ENCODE measurements around the gene OR9Q2.
"Not testable (repeated sequence)": the region's sequence is repeated elsewhere in the genome, so short reads cannot be mapped to it uniquely, and the experiment has no call there.

OR9Q2 gene, protein sequence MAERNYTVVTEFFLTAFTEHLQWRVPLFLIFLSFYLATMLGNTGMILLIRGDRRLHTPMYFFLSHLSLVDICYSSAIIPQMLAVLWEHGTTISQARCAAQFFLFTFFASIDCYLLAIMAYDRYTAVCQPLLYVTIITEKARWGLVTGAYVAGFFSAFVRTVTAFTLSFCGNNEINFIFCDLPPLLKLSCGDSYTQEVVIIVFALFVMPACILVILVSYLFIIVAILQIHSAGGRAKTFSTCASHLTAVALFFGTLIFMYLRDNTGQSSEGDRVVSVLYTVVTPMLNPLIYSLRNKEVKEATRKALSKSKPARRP

DNA sequence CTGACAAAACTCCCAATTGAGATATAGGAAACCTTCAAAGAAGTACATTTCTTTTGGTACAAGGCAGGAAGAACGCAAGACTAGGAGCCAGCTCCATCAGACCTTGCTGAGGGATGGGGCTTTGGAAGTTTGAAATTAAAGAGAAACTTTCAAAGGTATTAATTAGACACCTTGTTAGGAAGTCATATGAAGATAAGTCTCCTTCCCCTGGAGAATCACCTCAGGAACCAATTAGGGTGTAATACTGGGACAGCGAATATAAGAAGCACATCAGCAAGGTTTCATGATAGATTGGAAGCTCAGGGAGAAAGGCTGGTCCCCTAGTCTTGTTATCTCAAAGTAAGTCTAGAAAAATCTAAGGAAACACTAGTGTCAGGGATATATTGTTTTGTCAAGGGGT, at the start of gene OR9Q2:
OR9Q2 (plus strand) TSS at position 301 of the 400 bp plus-strand sequence. CDS start 1,421 bp downstream, outside the sequence.
- no peak for DNase-seq (ENCODE audit: low spot score)

DNA sequence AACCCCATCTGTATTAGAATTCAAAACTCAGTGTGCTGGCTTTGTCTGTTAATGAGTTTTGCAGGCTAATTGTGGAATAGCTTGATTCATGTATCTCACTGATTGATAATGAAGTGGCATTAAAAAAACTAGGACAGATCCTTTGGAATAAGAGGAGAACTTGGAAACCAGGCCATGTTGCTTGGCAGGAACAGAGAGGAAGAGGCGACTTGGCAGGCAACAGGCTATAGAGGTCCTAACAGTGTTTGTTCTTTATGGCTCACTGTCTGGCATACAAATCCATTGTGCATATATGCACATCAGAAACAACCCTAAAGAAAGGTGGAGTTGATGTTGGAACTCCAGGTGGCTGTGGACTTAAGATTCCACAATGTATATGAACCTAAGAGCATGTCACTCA, 46.1 kb upstream of the OR9Q2 start:
- no peak for DNase-seq (ENCODE audit: low spot score)

DNA sequence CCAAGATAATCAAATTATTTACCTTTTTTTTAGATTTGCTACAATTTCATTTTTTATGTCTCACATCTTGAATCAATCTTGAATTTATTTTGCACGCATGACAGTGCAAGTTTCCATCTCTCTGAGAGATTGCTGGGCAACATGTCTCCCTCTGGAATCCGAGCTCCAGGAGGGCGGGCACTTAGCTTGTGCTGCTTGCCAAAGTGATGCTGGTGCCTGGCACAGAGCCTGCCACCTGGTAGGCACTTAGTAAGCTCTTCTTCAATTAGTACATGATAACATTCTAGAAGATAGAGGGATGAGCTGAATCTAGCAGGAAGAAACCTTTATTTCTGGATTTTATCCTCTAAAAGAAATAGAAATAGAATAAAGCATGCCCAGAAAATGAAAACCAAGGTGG, 36.1 kb upstream of the OR9Q2 start:
- no peak for DNase-seq (ENCODE audit: low spot score)

DNA sequence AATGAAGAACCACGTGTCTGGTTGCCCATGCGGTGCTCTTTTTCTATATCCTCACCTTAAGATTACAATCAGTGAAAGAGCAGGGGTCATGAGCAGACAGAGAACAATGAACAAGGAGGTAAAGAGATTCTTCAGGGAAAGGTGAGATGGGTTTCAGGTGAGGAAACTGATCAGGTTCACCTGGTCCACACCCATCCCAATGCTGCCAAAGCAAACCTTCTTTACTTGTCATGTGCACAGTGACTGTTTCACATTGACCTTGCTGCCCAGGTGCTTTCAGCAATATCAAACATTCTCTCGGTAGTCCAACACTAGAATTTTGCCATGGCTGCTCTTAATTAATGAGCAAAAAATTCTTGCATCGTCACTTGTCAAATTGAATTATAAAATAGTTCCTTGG, 24.5 kb upstream of the OR9Q2 start:
- DNase-seq (ENCODE audit: low spot score): no peak

DNA sequence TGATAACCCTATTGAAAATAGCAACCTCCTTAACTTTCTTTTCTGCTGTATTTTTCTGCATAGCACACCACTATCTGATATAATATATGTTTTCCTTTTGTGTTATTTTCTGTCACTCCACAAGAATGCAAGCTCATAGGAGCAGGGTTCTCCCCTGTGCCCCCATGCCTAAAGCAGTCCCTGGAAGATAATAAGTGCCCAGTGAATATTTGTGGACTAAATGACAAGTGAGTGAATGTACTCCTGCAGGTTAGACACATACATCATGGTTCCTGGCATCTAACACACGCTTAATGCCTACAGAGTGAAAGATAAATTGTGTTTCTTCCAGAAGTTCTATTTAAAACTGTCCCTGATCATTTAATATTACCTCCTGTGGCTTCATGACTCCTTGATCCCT, 23.9 kb upstream of the OR9Q2 start:
- DNase-seq (ENCODE audit: low spot score): no peak

DNA sequence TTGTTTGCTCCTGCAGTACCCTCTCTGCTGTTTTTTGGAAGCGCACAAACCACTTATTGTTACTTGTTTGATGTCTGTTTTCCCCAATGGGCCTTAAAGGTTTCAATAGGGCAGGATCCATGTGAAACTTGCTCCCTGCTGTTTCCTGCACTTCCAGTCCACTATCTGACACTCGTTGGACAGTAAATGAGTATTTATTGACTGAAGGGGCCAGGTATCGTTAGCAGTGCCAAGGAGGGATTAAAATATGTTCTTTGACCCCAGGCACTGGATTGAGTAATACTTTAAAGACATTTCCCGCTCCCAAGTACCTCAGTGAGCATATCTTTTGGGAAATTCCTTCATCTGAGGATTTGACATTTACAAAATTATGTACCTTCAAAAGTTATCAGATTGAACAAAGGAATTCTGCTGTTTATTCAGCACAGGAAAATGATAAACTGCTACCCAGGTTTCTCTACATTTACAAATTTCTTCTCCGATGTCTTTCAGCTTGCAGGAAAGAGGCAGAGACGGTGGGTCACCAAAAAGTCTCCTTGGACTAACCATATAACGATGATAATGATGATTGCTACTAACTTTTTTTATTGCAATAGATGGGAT, 23.3 kb upstream of the OR9Q2 start:
- no peak for DNase-seq (ENCODE audit: low spot score)

DNA sequence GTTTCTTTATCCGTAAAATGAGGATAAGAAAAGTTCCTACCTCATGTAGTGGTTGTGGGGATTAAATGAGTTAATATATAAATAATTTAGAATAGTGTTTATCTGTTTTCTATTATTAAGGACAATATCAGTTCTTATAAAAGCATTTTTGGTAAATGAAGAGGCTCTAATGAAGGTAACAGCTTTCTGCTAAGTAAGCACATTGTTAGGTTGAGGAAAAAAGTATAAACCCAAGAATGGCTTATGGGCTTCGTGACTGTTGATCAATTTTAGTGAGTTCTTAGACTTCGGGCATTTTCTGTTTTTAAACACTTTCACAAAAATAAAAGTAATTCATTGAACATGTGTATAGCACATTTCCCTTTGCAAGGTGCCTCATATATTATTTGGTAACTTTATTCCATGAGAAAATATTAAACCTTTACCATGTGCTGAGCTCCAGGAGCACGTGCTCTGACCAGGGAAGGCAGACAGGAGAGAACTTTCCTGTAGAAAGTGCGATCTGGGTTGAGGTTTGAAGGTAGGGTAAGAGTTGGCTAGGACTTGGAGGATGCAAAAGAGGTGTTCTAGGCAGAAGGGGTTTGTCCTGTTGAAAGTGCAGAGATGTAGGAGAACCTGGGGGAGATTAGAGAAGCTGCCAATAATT, 11.3 kb upstream of the OR9Q2 start:
- DNase-seq (ENCODE audit: low spot score): no peak

DNA sequence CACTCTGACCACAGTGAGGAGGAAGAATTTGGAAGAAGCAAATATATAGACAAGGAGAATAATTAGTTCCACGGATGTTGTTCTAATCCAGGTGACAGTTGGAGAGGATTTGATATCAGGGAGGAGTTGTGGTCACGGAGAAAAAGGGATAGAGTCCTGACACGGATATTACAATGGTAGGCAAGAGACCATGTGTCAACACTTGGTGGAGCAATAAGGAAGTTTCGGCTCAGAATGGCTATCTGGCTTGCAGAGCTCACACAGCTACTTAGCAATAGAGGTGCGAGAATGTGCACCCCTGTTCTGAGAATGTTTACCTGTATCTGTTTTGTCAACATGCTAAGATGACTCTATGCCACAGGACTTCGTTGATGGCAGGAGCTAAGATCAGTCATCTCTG, 10.4 kb upstream of the OR9Q2 start:
- no peak for DNase-seq (ENCODE audit: low spot score)

DNA sequence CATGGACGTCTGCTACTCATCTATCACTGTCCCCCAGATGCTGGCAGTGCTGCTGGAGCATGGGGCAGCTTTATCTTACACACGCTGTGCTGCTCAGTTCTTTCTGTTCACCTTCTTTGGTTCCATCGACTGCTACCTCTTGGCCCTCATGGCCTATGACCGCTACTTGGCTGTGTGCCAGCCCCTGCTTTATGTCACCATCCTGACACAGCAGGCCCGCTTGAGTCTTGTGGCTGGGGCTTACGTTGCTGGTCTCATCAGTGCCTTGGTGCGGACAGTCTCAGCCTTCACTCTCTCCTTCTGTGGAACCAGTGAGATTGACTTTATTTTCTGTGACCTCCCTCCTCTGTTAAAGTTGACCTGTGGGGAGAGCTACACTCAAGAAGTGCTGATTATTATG, 9.2 kb upstream of the OR9Q2 start:
- peak; percentile 6 for DNase-seq (ENCODE audit: low spot score)

DNA sequence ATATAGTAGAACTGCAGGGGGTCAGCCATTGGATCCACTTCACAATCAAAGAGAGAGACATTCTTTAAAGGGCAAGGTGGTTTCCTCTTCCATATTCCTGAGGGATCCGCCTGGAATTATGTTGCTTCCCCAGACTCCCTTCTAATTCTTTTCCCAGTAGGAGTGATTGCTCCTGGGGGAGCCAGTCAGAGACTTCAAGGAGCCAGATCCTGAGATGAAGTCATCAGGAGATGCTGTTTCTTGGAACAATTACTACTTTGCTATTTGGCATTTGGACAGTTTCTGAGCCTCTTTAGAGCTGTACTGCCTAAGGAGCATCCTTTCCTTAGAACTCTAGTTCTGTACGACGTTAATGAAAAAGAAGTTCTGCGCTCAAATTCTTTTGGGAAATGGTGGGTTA, 1.9 kb upstream of the OR9Q2 start:
- no peak for DNase-seq (ENCODE audit: low spot score)

DNA sequence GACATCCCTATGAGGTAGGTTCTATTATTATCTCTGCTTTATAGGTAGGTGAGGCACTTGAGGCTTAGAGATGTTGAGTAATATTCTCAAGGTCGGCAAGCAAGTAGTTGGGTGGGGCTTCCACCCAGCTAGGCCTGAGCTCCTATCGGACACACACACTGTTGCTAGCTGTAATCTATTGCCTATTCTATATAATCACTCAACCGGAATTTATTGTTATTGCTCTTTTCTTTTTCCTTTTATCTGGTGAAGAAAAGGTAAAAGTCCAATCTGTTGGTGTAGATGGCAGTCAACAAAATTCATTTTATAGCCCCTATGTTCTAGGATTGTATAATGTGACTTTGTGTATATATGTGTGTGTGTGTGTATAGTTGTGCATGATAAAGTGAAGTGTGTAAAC, 3.4 kb downstream of the OR9Q2 start:
- DNase-seq (ENCODE audit: low spot score): no peak

DNA sequence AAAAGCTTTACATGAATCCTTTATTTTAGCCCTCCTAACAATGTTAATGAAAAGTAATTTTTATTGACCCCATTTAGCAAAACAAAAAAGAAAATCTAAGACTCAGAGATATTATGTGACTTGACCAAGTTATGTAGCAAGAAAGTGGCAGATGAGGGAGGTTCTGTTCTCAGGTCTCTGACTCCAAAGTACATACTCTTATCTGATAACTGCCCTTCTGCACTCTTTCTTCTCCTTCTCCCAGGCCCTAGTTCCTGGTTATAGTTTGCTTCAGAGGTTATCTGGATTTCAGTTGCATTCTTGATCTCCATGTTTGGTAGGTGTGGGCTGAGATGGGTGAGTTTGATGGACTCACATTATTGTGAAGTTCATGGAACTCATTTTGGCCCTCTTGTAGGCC, 4.5 kb downstream of the OR9Q2 start:
- no peak for DNase-seq (ENCODE audit: low spot score)

DNA sequence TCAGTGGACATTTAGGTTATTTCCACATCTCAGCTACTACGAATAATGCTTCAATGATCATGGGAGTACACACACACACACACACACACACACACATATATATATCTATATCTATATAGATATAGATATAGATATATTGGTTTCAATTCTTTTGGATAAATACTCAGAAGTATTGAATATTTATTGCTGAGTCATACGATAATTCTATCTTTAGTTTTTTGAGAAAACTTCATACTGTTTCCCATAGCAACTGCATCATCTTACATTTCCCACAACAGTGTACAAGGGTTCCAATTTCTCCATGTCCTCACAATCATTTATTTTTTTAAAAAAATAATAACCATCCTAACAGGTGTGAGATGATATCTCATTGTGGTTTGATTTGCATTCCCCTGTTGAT, 7.1 kb downstream of the OR9Q2 start:
- DNase-seq (ENCODE audit: low spot score): no peak

DNA sequence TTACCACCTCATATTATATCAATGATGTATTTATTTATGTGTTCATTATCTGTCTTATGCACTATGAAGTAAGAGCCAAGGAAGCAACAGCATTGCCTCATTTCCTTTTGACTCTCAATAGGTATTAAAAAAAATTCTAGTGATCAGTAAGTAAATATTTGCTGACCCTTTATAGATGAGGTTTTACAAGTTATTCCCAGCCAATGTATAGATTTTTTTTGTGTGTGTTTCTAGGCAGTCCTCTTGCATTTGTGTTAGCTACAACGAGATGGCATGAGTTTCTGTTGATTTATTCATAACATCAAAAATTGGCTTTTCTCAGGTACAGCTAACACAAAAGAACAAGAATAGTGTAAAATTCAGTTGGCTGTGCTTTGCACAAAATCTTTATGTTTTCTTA, 10.4 kb downstream of the OR9Q2 start:
- no peak for DNase-seq (ENCODE audit: low spot score)

DNA sequence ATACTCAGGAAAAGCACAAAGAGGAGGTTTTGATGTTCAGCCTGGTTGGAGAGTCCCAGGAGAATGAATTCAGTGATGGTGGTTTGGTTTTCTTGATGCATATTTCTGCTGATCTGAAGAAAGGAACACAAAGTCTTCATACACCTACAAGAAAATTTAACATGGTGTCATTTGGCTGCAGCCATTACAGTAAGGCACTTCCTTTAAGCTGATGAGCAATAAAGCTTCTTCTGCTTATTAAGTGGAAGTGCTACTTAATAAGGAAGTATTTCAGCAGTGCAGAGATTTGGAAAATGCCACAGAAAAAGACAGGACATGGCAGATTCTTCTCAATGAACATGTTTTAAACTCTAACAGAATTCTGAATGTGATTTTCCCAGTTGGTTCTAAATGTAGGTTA, 15.2 kb downstream of the OR9Q2 start, which contains the start of gene OR1S2:
OR1S2 (minus strand) TSS at position 101 of the 400 bp plus-strand sequence; CDS start at position 101, 0 bp downstream.
- no peak for DNase-seq (ENCODE audit: low spot score)

DNA sequence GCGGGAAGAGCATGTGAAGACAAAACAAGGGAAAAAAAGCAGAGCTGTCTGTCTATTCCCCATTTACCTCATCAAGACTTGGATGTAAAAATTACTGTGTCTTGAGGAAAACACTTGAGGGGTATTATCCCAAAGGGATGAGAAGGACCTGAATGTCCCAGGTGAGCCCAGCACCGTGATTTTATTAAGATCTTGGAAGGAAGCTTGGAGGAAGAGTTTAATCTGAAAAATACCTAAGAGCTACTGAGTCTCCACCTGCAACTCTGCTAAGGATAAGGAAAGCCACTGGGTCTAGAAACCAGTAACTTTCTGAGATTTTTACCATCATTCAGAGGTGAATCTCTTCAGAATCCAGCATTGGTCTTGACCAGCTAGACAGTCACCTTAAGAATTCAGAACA, 23.6 kb downstream of the OR9Q2 start, which contains the start of gene OR1S1:
OR1S1 (plus strand) TSS at position 301 of the 400 bp plus-strand sequence.
- DNase-seq (ENCODE audit: low spot score): not testable (repeated sequence)

DNA sequence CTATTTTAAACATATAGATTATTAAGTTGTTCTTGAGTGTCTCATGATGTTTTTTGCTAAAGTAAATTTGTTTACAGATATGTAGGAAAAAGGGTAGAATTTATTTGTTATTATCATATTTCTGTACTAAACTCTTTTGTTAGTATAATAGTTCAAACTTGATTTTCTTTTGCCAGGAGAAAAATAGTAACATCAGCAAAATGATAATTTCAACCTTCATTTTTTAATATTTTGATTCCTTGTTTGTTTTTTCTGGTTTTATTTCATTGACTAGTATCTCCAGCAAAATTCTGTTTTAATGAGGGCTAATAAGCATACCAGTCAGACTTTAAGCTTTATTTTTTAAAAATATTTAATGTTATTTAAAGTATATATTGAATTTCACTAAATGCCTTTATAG, 27.6 kb downstream of the OR9Q2 start:
- DNase-seq (ENCODE audit: low spot score): no peak

DNA sequence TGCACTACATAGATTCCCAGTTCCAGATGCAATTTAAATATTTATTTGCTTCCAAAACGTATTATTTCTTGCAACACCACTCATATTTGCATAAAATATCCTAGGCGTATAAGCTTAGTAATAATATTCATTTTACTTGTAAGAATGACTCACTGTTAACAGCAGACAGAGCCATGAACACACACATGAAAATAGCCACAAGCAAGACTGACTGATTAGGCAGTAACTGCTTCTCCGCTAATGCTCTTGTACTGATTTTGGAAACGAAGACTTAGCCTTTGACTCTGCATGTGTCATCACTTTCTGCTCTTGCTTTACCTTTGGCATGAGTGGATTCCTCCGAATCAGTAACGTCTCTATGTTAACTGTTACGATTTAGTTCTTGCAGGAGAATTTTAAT, 33.9 kb downstream of the OR9Q2 start:
- DNase-seq (ENCODE audit: low spot score): no peak

DNA sequence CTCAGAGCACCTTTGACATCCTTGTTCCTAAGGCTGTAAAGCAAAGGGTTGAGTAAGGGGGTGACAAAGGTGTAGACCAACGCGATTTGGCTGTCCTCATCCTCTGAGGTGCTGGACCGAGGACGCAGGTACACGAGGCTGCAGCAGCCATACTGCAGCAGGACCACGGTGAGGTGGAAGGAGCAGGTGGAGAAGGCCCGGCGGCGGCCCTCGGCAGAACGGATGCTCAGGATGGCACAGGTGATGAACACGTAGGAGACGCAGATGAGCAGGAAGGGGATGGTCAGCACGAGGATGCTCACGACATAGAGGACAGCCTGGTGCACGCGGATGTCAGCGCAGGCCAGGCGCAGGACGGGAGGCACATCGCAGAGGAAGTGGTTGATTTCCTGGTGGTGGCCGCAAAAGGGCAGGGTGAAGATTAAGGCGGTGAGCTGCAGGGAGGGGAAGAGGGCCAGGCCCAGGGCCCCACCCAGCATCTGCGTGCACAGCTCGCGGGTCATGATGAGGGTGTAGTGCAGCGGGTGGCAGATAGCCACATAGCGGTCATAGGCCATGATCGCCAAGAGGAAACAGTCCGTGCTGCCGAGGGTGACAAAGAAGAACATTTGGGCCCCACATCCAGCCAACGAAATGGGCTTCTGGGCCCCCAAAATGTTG, 39.2 kb downstream of the OR9Q2 start:
- DNase-seq (ENCODE audit: low spot score): no peak

All from hematopoietic multipotent progenitor cell treated with erythropoietin and hydrocortisone succinate and interleukin-3 and kit ligand, for 15 days (in vitro differentiated cells).